MM.1S (cell line): ENCODE data around the gene CORO2A.

ENCODE experiments used
- EZH2 ChIP-seq: fragments of 300-600 bp; sonication (generic); optimal IDR thresholded peaks from 2 replicates; pipeline ENCODE3; 2017; ENCODE audit warnings: low read depth, mild to moderate bottlenecking, antibody characterized with exemption, low read length, mixed read lengths
- EZH2phosphoT487 ChIP-seq: fragments of 300-600 bp; sonication (generic); IDR thresholded peaks from 2 replicates; pipeline ENCODE4 v1.6.1; 2018; ENCODE audit warnings: antibody characterized with exemption, low read length
- TF ChIP-seq, protein P1 (sequence below): fragments of 300-600 bp; sonication (generic); IDR thresholded peaks from 2 replicates; pipeline ENCODE4 v1.5.1; 2016; ENCODE audit warnings: antibody characterized with exemption, low read length, mixed read lengths

DNA sequence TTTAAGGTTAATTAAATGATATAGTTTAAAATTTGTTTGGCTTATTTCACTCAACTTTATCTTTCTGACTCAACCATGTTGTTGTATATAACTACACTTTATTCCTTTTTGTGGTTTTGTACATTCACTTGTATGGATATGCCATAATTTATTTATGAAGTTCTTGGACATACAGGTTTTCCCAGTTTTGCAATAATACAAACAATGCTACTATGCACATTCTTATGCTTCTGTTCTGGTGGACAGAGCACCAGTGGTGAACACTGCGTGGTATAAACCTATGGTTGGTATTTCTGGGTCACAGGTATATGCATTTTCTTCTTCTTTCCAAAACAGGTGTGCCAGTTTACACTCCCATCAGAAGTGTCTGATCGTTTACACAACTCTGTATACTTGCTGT lies 37.8 kb downstream of the CORO2A start:
- TF ChIP-seq, protein P1, sequence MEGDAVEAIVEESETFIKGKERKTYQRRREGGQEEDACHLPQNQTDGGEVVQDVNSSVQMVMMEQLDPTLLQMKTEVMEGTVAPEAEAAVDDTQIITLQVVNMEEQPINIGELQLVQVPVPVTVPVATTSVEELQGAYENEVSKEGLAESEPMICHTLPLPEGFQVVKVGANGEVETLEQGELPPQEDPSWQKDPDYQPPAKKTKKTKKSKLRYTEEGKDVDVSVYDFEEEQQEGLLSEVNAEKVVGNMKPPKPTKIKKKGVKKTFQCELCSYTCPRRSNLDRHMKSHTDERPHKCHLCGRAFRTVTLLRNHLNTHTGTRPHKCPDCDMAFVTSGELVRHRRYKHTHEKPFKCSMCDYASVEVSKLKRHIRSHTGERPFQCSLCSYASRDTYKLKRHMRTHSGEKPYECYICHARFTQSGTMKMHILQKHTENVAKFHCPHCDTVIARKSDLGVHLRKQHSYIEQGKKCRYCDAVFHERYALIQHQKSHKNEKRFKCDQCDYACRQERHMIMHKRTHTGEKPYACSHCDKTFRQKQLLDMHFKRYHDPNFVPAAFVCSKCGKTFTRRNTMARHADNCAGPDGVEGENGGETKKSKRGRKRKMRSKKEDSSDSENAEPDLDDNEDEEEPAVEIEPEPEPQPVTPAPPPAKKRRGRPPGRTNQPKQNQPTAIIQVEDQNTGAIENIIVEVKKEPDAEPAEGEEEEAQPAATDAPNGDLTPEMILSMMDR: no peak
- no peak for TF ChIP-seq EZH2phosphoT487
- no peak for TF ChIP-seq EZH2
